H1 (cell line): ENCODE measurements around the gene VWF. TPM values are rescaled to one million over a fixed set of nuclear protein-coding genes. Genes with fewer than 3 reads are reported as not detected.

ENCODE experiments used
- CTCF ChIA-PET: fragments of 300-600 bp; sonication (Branson Sonifier 250); formaldehyde crosslinking; loops from one replicate; lab custom pipeline; 2021; ENCODE audit not compliant: partially characterized antibody; lab: Charles Lee
- POLR2A ChIA-PET: fragments of 300-600 bp; sonication (Branson Sonifier 250); formaldehyde crosslinking; loops from one replicate; lab custom pipeline; 2021; ENCODE audit warnings: inconsistent platforms; ENCODE audit not compliant: partially characterized antibody; lab: Charles Lee
- DNase-seq, 2 experiments: peaks; one replicate each; pipeline versions ENCODE4 v3.0.0 to v3.0.0-alpha.2; 2010 to 2022; ENCODE audit warnings: low spot score in 2 of 2, low read depth in 1 of 2, mixed read lengths in 1 of 2
- FAIRE-seq: peaks from 2 replicates; lab custom pipeline; 2011; peaks lifted over from hg19 to GRCh38; lab: Jason Lieb, UNC
- H2AFZ ChIP-seq: 2 replicates; pipeline ENCODE4 v1.8.1; 2012; ENCODE audit warnings: low read length, inconsistent platforms
- H2AK5ac ChIP-seq: 2 replicates; pipeline ENCODE4 v1.6.1; 2013; ENCODE audit warnings: low read depth, low read length
- H2BK120ac ChIP-seq: replicated peaks from 2 replicates; pipeline ENCODE3; 2013; ENCODE audit warnings: low read depth, low read length, inconsistent platforms
- H2BK12ac ChIP-seq: 2 replicates; pipeline ENCODE4 v1.6.1; 2013; ENCODE audit warnings: low read depth, low read length
- H2BK15ac ChIP-seq: 2 replicates; pipeline ENCODE4 v1.6.1; 2013; ENCODE audit warnings: low read length
- H2BK20ac ChIP-seq: 2 replicates; pipeline ENCODE4 v1.6.1; 2013; ENCODE audit warnings: low read length
- H2BK5ac ChIP-seq: 2 replicates; pipeline ENCODE4 v1.6.1; 2013; ENCODE audit warnings: low read depth, low read length
- H3K14ac ChIP-seq: 2 replicates; pipeline ENCODE4 v1.6.1; 2013; ENCODE audit warnings: inconsistent platforms; ENCODE audit not compliant: insufficient read length
- H3K18ac ChIP-seq: 2 replicates; pipeline ENCODE4 v1.6.1; 2013; ENCODE audit warnings: low read length; ENCODE audit errors: extremely low read depth
- H3K23ac ChIP-seq: 2 replicates; pipeline ENCODE4 v1.6.1; 2013; ENCODE audit warnings: inconsistent platforms; ENCODE audit not compliant: insufficient read length
- H3K23me2 ChIP-seq: 2 replicates; pipeline ENCODE4 v1.6.1; 2013; ENCODE audit warnings: low read depth, low read length
- H3K27ac ChIP-seq: 2 replicates; pipeline ENCODE4 v1.6.1; 2011; ENCODE audit warnings: low read depth, low read length, inconsistent platforms
- H3K27me3 ChIP-seq, 4 experiments: replicated peaks in 1 of 4; 1 replicate in 1 of 4; 2 replicates in 3 of 4; pipeline versions ENCODE4 v1.6.1 to v1.8.1; 2011 to 2013; ENCODE audit warnings: low read length in 3 of 4, mild to moderate bottlenecking in 3 of 4, inconsistent platforms in 2 of 4, mixed read lengths in 2 of 4, moderate library complexity in 1 of 4; ENCODE audit not compliant: control insufficient read depth in 3 of 4, insufficient read depth in 3 of 4; ENCODE audit errors: extremely low read depth in 1 of 4
- H3K36me3 ChIP-seq, 4 experiments: 2 replicates each; pipeline versions ENCODE4 v1.6.1 to v1.8.1; 2011 to 2013; ENCODE audit warnings: mild to moderate bottlenecking in 4 of 4, low read length in 3 of 4, moderate library complexity in 2 of 4, control low read depth in 1 of 4, inconsistent platforms in 1 of 4; ENCODE audit not compliant: insufficient read depth in 4 of 4, control insufficient read depth in 2 of 4
- H3K4ac ChIP-seq: replicated peaks from 2 replicates; pipeline ENCODE3; 2013; ENCODE audit warnings: low read length, low read depth, mixed read lengths, inconsistent platforms; ENCODE audit not compliant: insufficient read length
- H3K4me1 ChIP-seq, 4 experiments: replicated peaks in 1 of 4; 1 replicate in 1 of 4; 2 replicates in 3 of 4; pipeline versions ENCODE4 v1.6.1 to v1.8.1; 2011 to 2013; ENCODE audit warnings: low read length in 3 of 4, inconsistent platforms in 2 of 4, mixed read lengths in 1 of 4; ENCODE audit not compliant: insufficient read depth in 4 of 4, control insufficient read depth in 3 of 4
- H3K4me2 ChIP-seq, 2 experiments: 2 replicates each; pipeline versions ENCODE4 v1.6.1 to v1.8.1; 2011 to 2013; ENCODE audit warnings: low read depth in 2 of 2, low read length in 2 of 2, control low read depth in 1 of 2, inconsistent platforms in 1 of 2, mild to moderate bottlenecking in 1 of 2; ENCODE audit not compliant: insufficient read depth in 1 of 2
- H3K4me3 ChIP-seq, 4 experiments: fragments of 200-600, 300-600 bp in 1 of 4; sonication (generic), shearing (Covaris generic), sonication (Bioruptor Twin) in 1 of 4; 2 replicates each; pipeline versions ENCODE4 v1.5.1 to v1.8.1; 2011 to 2016; ENCODE audit warnings: low read length in 4 of 4, low read depth in 3 of 4, control low read depth in 2 of 4, inconsistent platforms in 2 of 4, mild to moderate bottlenecking in 2 of 4, mixed read lengths in 1 of 4, moderate library complexity in 1 of 4; ENCODE audit not compliant: insufficient read depth in 2 of 4; ENCODE audit errors: extremely low read depth in 1 of 4
- H3K56ac ChIP-seq: replicated peaks from 2 replicates; pipeline ENCODE3; 2013; ENCODE audit warnings: low read depth, mild to moderate bottlenecking, mixed read lengths, low read length, inconsistent platforms; ENCODE audit not compliant: insufficient read length
- H3K79me1 ChIP-seq: 2 replicates; pipeline ENCODE4 v1.6.1; 2013; ENCODE audit warnings: low read depth, low read length, control low read depth
- H3K79me2 ChIP-seq, 2 experiments: 2 replicates each; pipeline versions ENCODE4 v1.6.1 to v1.8.1; 2012 to 2013; ENCODE audit warnings: low read length in 2 of 2, mild to moderate bottlenecking in 2 of 2, inconsistent platforms in 1 of 2; ENCODE audit not compliant: insufficient read depth in 2 of 2, control insufficient read depth in 1 of 2
- H3K9ac ChIP-seq, 4 experiments: replicated peaks in 1 of 4; 1 replicate in 1 of 4; 2 replicates in 3 of 4; pipeline versions ENCODE4 v1.6.1 to v1.8.1; 2011 to 2013; ENCODE audit warnings: low read depth in 3 of 4, low read length in 3 of 4, control low read depth in 2 of 4, mild to moderate bottlenecking in 2 of 4, moderate library complexity in 2 of 4, inconsistent platforms in 1 of 4; ENCODE audit errors: extremely low read depth in 1 of 4
- H3K9me3 ChIP-seq, 2 experiments: 2 replicates each; pipeline versions ENCODE4 v1.6.1 to v1.8.1; 2012 to 2013; ENCODE audit warnings: mild to moderate bottlenecking in 2 of 2, moderate library complexity in 2 of 2, control low read depth in 1 of 2, inconsistent platforms in 1 of 2, low read depth in 1 of 2, low read length in 1 of 2, mixed read lengths in 1 of 2; ENCODE audit not compliant: insufficient read depth in 2 of 2
- H4K20me1 ChIP-seq, 2 experiments: replicated peaks in 1 of 2; 2 replicates each; pipeline versions ENCODE3 to v1.8.1; 2011 to 2013; ENCODE audit warnings: inconsistent platforms in 2 of 2, low read length in 2 of 2, mild to moderate bottlenecking in 1 of 2; ENCODE audit not compliant: insufficient read depth in 2 of 2, control insufficient read depth in 1 of 2
- H4K5ac ChIP-seq: 2 replicates; pipeline ENCODE4 v1.6.1; 2013; ENCODE audit warnings: low read length, low read depth, mixed read lengths, inconsistent platforms; ENCODE audit not compliant: insufficient read length
- H4K8ac ChIP-seq: 2 replicates; pipeline ENCODE4 v1.8.0; 2013; ENCODE audit warnings: mild to moderate bottlenecking, moderate library complexity, low read length, inconsistent platforms; ENCODE audit not compliant: insufficient read depth; ENCODE audit errors: extremely low read depth
- H4K91ac ChIP-seq: replicated peaks from 2 replicates; pipeline ENCODE3; 2013; ENCODE audit warnings: low read length, mixed read lengths, inconsistent platforms; ENCODE audit not compliant: insufficient read length
- ATF2 ChIP-seq: IDR thresholded peaks from 2 replicates; pipeline ENCODE4 v1.6.1; 2012; ENCODE audit warnings: low read length, inconsistent platforms
- BACH1 ChIP-seq: IDR thresholded peaks from 2 replicates; pipeline ENCODE4 v1.6.1; 2012; ENCODE audit warnings: low read length, improper control_type of control experiment
- BRCA1 ChIP-seq: IDR thresholded peaks from 2 replicates; pipeline ENCODE4 v1.6.1; 2012; ENCODE audit warnings: low read depth, low read length, improper control_type of control experiment
- CBX5 ChIP-seq: fragments of 300-800, 300-1000 bp; sonication (generic); IDR thresholded peaks from 2 replicates; pipeline ENCODE4 v1.7.1; 2016; ENCODE audit warnings: antibody characterized with exemption, low read length, low read depth
- CHD2 ChIP-seq: IDR thresholded peaks from 2 replicates; pipeline ENCODE4 v1.6.1; 2012; ENCODE audit warnings: low read length, improper control_type of control experiment
- CREB1 ChIP-seq: IDR thresholded peaks from 2 replicates; pipeline ENCODE4 v1.6.1; 2012; ENCODE audit warnings: inconsistent platforms
- HDAC6 ChIP-seq: IDR thresholded peaks from one replicate; pipeline ENCODE4 v1.7.1; 2012; ENCODE audit warnings: low read depth, mild to moderate bottlenecking, inconsistent platforms, low read length, moderate library complexity
- KDM4A ChIP-seq: IDR thresholded peaks from one replicate; pipeline ENCODE4 v1.7.1; 2012; ENCODE audit warnings: low read depth, mild to moderate bottlenecking, moderate library complexity, low read length, inconsistent platforms; ENCODE audit not compliant: severe bottlenecking
- POLR2AphosphoS5 ChIP-seq: IDR thresholded peaks from 2 replicates; pipeline ENCODE4 v1.6.1; 2011; ENCODE audit warnings: low read depth, low read length
- RBBP5 ChIP-seq: IDR thresholded peaks from 2 replicates; pipeline ENCODE4 v1.7.1; 2012; ENCODE audit warnings: low read depth, mild to moderate bottlenecking, inconsistent platforms, low read length, moderate library complexity, borderline replicate concordance
- RFX5 ChIP-seq: IDR thresholded peaks from 2 replicates; pipeline ENCODE4 v1.6.1; 2011; ENCODE audit warnings: low read depth, low read length, improper control_type of control experiment, borderline replicate concordance
- TEAD4 ChIP-seq: IDR thresholded peaks from 2 replicates; pipeline ENCODE4 v1.6.1; 2012; ENCODE audit warnings: low read depth, low read length, inconsistent platforms, mixed read lengths
- USF2 ChIP-seq: IDR thresholded peaks from 2 replicates; pipeline ENCODE4 v1.6.1; 2011; ENCODE audit warnings: low read length, improper control_type of control experiment
- WGBS, 2 experiments: shearing (Covaris generic) in 1 of 2; methylation state at CpG; one replicate each; pipeline versions ENCODE4 v1.1.6 to v1.1.7; 2013 to 2015; ENCODE audit warnings: low lambda C conversion rate in 2 of 2, mixed read lengths in 2 of 2, inconsistent platforms in 1 of 2, low coverage in 1 of 2, missing lambda C conversion rate in 1 of 2; ENCODE audit not compliant: insufficient replicate concordance in 2 of 2, insufficient coverage in 1 of 2, insufficient read length in 1 of 2; ENCODE audit errors: extremely low coverage in 1 of 2, missing lambda C conversion rate in 1 of 2; 5-methylcytosine and 5-hydroxymethylcytosine counted together
- polyA plus RNA-seq, 7 experiments: library from polyadenylated mRNA; depleted of rRNA in 3 of 7; stranded (reverse) in 5 of 7; unstranded in 2 of 7; fragments of >200 nt in 5 of 7; fragments of 200-250 nt in 2 of 7; gene quantifications; 1 replicate in 5 of 7; 2 replicates in 1 of 7; 4 replicates in 1 of 7; pipeline versions ENCODE4 v1.2.1 to v1.2.3, GENCODE V29; 2011 to 2013; ENCODE audit warnings: missing spikeins in 2 of 7, mixed read lengths in 2 of 7
- total RNA-seq: library from RNA; stranded (reverse); fragmentation: NEBNext Ultra II Directional; extraction: Animal tissue kit (Norgen Biotek cat#: 25700); gene quantifications from 2 replicates; pipeline ENCODE4 v1.2.1, GENCODE V29; 2021

Gene VWF
- total and polyA plus RNA-seq, 2 of the 8 experiments (the other 6 are each of a cell fraction or from before 2014, with no cell fraction given), result 0.39 to 0.60 TPM

GRCh38 chr12:5907807-5908206, 216.7 kb downstream of the VWF start:
- ChIA-PET CTCF (interaction anchor here (0.7 to 2.7 kb wide), 6 partner anchors 9 to 163 kb away, joined by 3 to 14 read pairs (median 6); no protein-coding TSS in a partner anchor), POLR2A (no interaction called here)
- Histone ChIP-seq H2BK12ac (no peak overlapping the region), H3K9me3 (no peaks in the 10 kb centered on the region), H2BK5ac (peak overlapping the region; percentile 48; the same call in 1 of the 2 replicates), H3K14ac (no peak overlapping the region), H3K4me3 (no peak overlapping the region), H3K23me2 (no peaks in the 10 kb centered on the region), H2BK20ac (no peak overlapping the region), H3K4ac (no peak overlapping the region), H3K79me2 (no peaks in the 10 kb centered on the region), H3K4me2 (no peak overlapping the region), H3K27me3 (no peaks in the 10 kb centered on the region), H3K79me1 (no peaks in the 10 kb centered on the region), H4K5ac (no peak overlapping the region), H4K8ac (no peak overlapping the region), H3K18ac (no peak overlapping the region), H2AFZ (no peak overlapping the region), H3K23ac (no peak overlapping the region), H4K20me1 (no peaks in the 10 kb centered on the region), H2BK120ac (no peak overlapping the region), H3K4me1 (peaks cover 0 to 2% (median 0%) of the 10 kb centered on the region in 4 experiments; a peak in 1 of 7 replicates), H2BK15ac (no peak overlapping the region), H3K27ac (no peak overlapping the region), H4K91ac (no peak overlapping the region), H2AK5ac (no peak overlapping the region), H3K9ac (no peak overlapping the region), H3K36me3 (no peaks in the 10 kb centered on the region), H3K56ac (no peak overlapping the region)
- DNase-seq (no peak), FAIRE-seq (no peak)
- WGBS, 2 experiments, result 92% methylated on average over 10 of the region's 10 CpGs; no CpG with 5 or more reads in 1 of the 2 experiments
- TF ChIP-seq HDAC6 (no peak), RBBP5 (no peak), ATF2 (no peak), CBX5 (no peak), USF2 (no peak), RFX5 (no peak), KDM4A (no peak), POLR2AphosphoS5 (no peak), TEAD4 (no peak), BACH1 (no peak), CREB1 (no peak), BRCA1 (no peak), CHD2 (no peak)
